GM04503 (cell line): Measurements from ENCODE around the gene CYP24A1.
"Not testable (repeated sequence)": the region's sequence is repeated elsewhere in the genome, so short reads cannot be mapped to it uniquely, and the experiment has no call there.

ENCODE experiments used
- DNase-seq: peaks from one replicate; pipeline ENCODE4 v3.0.0-alpha.2; 2012; ENCODE audit warnings: low read depth

The CYP24A1 gene

DNA sequence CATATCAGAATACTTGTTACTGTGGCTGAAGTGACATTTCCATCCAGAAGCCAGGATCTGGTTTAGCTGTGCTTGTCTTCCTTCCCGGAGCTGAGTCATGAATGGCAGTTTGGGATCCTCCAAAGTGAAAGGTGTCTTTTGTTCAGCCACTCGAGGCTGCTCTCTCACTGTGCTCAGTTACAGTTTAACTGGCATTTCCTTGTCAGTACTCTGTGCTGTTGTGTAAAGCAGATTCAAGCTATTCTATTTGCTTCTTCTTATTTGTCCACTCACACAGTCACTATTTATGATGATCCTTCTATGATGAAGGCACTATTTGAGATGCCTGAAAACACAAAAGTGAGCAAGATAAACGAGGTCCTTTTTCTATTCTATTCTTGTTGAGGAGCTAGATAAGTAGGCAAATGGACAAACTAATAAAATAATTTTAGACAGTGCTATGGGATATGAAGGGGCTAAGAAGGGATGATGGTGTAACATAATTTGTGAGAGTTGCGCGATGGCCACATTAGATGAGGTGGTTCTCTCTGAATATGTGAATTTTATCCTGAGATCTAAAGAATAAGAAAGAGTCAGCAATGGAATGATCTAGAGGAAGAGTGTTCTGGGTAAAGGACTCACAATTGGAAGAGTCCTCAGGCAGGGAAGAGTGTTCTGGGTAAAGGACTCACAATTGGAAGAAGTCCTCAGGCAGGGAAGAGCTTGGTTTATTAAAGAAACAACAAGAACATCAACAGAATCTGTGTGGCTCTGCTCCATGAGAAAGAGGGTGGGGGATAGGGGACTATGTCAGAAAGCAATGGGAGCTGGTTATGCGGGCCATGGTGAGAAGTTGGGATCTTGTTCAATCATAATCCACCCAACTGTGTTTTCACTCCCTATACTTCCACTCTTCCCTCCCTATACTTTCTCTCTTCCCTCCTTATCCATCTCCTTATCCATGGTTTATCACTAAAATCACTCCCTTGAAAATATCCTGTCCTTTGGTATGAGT is 40.1 kb downstream of the CYP24A1 start:
- no peak for DNase-seq

- peak; percentile 100 for DNase-seq
Measured at GRCh38 chr20:54132612-54133433, 41.0 kb downstream of the CYP24A1 start.

GRCh38 chr20:54131675-54132611 is 41.8 kb downstream of the CYP24A1 start:
- DNase-seq: no peak

- DNase-seq: not testable (repeated sequence)
Measured at GRCh38 chr20:54131125-54131524, 42.7 kb downstream of the CYP24A1 start.

DNA sequence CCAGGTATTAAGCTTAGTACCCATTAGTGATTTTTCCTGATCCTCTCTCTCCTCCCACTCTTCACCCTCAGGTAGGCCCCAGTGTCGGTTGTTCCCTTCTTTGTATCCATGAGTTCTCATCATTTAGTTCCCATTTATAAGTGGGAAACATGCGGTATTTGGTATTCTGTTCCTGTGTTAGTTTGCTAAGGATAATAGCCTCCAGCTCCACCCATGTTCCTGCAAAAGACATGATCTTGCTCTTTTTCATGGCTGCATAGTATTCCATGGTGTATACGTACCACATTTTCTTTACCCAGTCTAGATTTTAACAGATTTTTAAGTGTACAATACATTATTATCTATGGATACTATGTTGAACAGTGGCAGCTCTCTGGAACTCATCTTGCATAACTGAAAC is 44.4 kb downstream of the CYP24A1 start:
- DNase-seq: no peak

GRCh38 chr20:54127855-54128574 is 45.8 kb downstream of the CYP24A1 start:
- no peak for DNase-seq

GRCh38 chr20:54126806-54127655 is 46.8 kb downstream of the CYP24A1 start:
- DNase-seq: no peak

- not testable (repeated sequence) for DNase-seq
Measured at GRCh38 chr20:54126328-54126727, 47.5 kb downstream of the CYP24A1 start.

- peak; percentile 85 for DNase-seq
Measured at GRCh38 chr20:54123587-54124180, 50.1 kb downstream of the CYP24A1 start.

DNA sequence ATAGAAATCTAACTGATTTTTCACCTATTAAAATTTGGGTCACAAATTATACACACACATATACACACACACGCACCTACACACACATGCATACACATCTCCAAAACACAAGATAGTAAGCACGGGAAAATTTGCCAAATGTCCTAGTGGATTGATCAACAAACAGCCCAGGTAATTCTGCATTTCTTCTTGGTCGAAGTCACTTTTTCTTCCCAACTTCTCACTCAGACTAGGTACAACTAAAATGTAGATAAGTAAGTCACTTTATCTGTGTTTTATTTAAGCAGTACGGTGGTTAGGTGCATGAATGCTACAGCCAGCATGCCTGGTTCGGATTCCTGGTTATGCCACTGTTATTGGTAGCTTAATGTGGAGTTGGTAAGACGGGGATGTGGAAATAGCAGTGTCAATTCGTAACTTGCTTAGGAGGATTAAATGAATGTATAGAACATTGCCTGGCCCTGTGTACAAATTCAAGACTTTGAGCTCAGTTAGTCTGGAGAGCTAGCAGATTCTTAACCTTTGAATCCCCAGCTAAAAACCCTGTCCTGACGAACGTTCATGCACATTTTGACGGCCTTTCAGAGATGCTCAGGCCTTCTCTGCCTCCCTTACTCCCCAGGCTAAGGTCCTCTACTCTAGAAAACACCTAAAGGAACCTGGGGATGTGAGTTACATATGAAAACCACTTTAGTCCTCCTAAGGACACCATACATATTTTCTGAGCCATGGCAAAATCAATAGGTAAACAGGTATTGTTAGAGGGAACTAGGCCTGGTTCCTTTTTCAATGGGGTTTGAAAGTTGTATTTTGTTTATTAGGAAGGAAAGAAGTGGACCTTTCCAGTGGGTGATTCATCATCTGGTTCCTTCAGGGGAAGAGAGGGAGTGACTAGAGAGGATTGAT is 50.9 kb downstream of the CYP24A1 start:
- no peak for DNase-seq

DNA sequence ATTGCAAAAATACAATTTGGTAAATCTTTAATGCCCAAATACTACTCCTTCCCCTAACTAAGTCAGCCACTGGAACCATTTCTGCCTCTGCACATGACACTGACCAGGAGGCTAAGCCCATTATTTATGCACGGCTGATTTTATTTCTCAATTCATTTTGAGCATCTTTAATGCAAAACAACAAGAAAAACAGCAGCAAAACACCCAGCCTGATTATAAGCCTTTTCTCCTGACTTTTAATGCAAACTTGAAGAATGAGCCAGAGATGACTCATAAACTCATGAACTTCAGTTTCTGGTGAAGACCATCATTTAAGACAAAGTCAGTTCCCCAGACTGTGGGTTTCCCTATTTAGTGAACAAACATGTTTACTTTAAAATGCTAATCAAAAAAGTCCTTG is 51.6 kb downstream of the CYP24A1 start:
- DNase-seq: no peak

- DNase-seq: no peak
Measured at GRCh38 chr20:54119744-54120143, 54.0 kb downstream of the CYP24A1 start.

DNA sequence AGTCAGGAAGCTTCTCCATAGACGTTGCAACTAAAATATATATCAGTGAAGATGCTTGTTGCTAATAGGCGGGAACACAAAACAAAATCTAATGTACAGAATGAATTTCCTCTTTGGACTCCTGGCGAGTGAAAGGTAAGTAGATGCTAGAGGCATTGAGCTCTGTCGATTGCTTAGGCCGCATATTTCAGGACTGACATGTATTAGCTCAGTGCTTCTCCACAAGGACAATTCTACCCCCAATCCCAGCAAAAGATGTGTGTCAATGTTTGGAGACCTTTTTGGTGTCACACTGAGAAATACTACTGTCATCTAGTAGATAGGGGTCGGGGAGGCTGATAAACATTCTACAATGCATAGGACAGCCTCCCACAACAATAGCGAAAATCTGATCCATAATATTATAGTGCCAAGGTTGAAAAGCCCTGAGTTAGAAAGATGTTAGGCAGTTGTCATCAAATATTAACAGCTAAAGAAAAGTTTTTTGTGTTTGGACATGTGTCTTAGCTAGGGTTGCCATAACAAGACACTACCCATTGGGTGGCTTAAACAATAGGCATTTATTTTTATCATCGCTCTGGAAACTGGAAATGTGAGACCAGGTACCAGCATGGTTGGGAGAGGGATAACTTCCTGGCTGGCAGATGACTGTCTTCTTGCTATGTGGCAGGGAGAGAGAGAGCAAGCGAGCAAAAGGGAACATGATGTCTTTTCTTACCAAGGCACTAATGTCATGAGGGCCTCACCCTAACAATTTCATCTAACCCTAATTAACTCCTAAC is 55.4 kb downstream of the CYP24A1 start:
- no peak for DNase-seq

- DNase-seq: no peak
Measured at GRCh38 chr20:54116550-54117235, 57.1 kb downstream of the CYP24A1 start.

- no peak for DNase-seq
Measured at GRCh38 chr20:54115172-54115854, 58.5 kb downstream of the CYP24A1 start.

GRCh38 chr20:54114109-54114508 is 59.7 kb downstream of the CYP24A1 start:
- DNase-seq: no peak

- no peak for DNase-seq
Measured at GRCh38 chr20:54113566-54113965, 60.2 kb downstream of the CYP24A1 start.
